Activated CD8-positive, alpha-beta memory T cell treated with anti-CD3 and anti-CD28 coated beads, Interleukin-2, amount 10 ng/mL, durations not matched to agents 7 days and 5 days (primary cell): ENCODE results near the gene ROBO4. TPM values are rescaled to one million over a fixed set of nuclear protein-coding genes. Genes with fewer than 3 reads are reported as not detected.
A peak's percentile ranks its signal among the peaks of the same experiment; 100 is the strongest.

ENCODE experiments used
- ATAC-seq: fragments of 150-1000 bp; cut with Tn5 transposase; one replicate; pipeline ENCODE4 v1.10.0; 2021; ENCODE audit warnings: moderate library complexity
- CTCF ChIA-PET: fragments of 350-600 bp; sonication (Branson Sonifier 250); formaldehyde crosslinking; loops from one replicate; lab custom pipeline; 2021; ENCODE audit warnings: antibody characterized with exemption; lab: Charles Lee
- DNase-seq: peaks from one replicate; pipeline ENCODE4 v3.0.0-alpha.2; 2020
- H3K27ac Mint-ChIP-seq: one replicate; pipeline ENCODE4 v1.8.0; 2021; ENCODE audit warnings: mild to moderate bottlenecking, mixed read lengths
- H3K27me3 Mint-ChIP-seq: one replicate; pipeline ENCODE4 v1.8.0; 2021; ENCODE audit warnings: mixed read lengths
- H3K36me3 Mint-ChIP-seq: one replicate; pipeline ENCODE4 v1.8.0; 2021; ENCODE audit warnings: mild to moderate bottlenecking, mixed read lengths
- H3K4me1 Mint-ChIP-seq: one replicate; pipeline ENCODE4 v1.8.0; 2021; ENCODE audit warnings: mixed read lengths
- H3K4me3 Mint-ChIP-seq: one replicate; pipeline ENCODE4 v1.8.0; 2021; ENCODE audit warnings: mild to moderate bottlenecking, moderate library complexity, mixed read lengths
- H3K9me3 Mint-ChIP-seq: one replicate; pipeline ENCODE4 v1.8.0; 2022; ENCODE audit warnings: low read depth, mixed read lengths
- total RNA-seq, 2 experiments: library from RNA; stranded (reverse); gene quantifications; one replicate each; pipeline ENCODE4 v1.2.3, GENCODE V29; 2021

The ROBO4 gene
- total RNA-seq, 2 experiments from 2014 or later = not detected

GRCh38 chr11:124891373-124891861 lies 6.2 kb downstream of the ROBO4 start:
- Mint-ChIP-seq H3K9me3 (no peaks in the 10 kb centered on the region), H3K4me1 (no peaks in the 10 kb centered on the region), H3K27me3 (peaks cover 15% of the 10 kb centered on the region), H3K27ac (no peak overlapping the region), H3K36me3 (no peaks in the 10 kb centered on the region), H3K4me3 (no peak overlapping the region)
- peak; percentile 34 for DNase-seq
- CTCF ChIA-PET = interaction anchor here (1.1 to 1.5 kb wide), 2 partner anchors 15 kb away, joined by 3 to 7 read pairs; no protein-coding TSS in a partner anchor
- ATAC-seq = no peak

DNA sequence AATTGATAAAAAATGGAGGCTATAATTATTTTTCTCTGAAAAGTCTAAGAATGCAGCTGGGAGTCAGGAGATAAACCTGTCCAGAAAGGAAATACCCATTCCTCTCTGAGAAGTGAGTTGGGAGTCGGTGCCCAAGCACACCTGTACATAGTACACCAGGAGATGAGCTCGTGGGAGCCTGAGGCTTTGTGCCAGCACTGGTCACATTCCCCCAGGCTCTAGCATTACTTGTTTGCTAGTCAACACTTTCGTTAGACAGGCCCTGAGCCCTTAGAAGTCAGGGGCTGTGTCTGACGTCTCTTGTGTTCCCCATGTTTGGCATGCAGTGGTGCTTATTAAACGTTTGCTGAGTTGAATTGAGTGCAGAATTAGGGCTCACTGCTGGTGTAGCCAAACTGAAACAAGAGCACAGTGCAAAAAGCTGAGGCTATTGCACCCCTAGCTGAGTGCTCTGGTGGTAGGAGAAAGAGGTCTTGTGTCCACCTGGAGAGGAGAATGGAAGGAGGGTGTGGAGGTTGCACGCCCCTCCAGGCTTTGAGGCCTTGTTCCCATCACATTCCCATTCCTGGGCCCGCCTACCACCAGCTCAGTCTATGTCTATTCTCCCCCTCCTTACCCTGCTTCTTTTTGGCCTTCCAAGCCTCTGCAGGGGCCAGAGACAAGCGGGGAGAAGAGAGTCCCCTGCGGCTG lies 6.8 kb downstream of the ROBO4 start:
- DNase-seq (peak; percentile 26), ATAC-seq (no peak)
- CTCF ChIA-PET = interaction anchor here (0.7 to 1.5 kb wide), 4 partner anchors 13 to 252 kb away, joined by 3 to 7 read pairs (median 3); partner anchors contain the start of gene HEPACAM
- no peak overlapping the region for H3K27ac Mint-ChIP-seq
- H3K9me3 Mint-ChIP-seq = no peaks in the 10 kb centered on the region
- no peaks in the 10 kb centered on the region for H3K4me1 Mint-ChIP-seq
- H3K4me3 Mint-ChIP-seq = no peak overlapping the region
- H3K36me3 Mint-ChIP-seq = no peaks in the 10 kb centered on the region
- H3K27me3 Mint-ChIP-seq = peaks cover 15% of the 10 kb centered on the region

GRCh38 chr11:124890151-124890550 lies 7.5 kb downstream of the ROBO4 start:
- no peaks in the 10 kb centered on the region for H3K4me1 Mint-ChIP-seq
- H3K4me3 Mint-ChIP-seq = no peak overlapping the region
- H3K27me3 Mint-ChIP-seq = peaks cover 19% of the 10 kb centered on the region
- CTCF ChIA-PET = interaction anchor here (0.7 to 1.5 kb wide), 3 partner anchors 14 to 253 kb away, joined by 3 to 7 read pairs (median 3); partner anchors contain the start of gene HEPACAM
- H3K36me3 Mint-ChIP-seq = no peaks in the 10 kb centered on the region
- H3K27ac Mint-ChIP-seq = no peak overlapping the region
- no peaks in the 10 kb centered on the region for H3K9me3 Mint-ChIP-seq
- ATAC-seq = no peak
- no peak for DNase-seq

DNA sequence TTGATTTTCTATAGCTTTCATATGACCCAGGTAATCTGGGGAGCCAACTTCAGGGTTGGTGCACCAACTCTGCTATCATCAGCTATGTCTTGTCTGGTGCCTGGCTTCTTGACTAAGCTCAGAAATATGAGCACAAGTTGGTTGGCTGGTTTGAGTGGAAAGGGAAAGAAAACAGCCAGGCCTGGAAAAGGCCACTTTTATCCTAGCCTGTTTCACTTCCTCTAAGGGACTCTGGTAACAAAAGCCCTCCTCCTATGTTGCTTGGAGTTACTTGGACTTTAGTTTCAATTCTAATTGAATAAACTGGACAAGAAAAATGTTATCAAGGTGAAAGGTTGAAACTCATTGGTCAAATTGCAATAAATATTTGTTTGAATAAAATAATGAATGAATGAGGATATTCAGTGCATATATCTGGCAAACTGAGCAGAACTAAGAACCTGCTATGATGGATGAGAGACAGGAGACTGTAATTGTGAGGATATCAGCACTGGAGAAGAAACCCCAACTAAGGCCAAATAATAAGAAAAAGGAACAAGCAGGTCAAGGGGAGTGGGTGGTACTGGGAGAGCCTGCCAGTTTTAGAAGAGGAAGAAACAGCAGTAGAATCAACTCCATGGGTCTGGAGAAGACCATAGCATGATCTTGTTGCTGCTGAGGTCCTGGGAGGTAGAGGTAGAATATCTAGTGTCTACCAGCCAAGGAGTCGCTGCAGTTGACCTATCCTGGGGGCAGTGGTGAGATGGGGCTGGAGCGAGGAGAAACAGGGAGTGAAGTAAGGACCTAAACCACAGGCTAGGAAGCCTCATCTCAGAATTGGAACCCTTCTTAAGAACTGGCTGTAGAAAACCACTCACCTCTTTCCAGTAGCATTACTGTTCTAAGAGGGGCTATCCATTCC lies 8.2 kb downstream of the ROBO4 start:
- H3K9me3 Mint-ChIP-seq = no peaks in the 10 kb centered on the region
- H3K36me3 Mint-ChIP-seq = no peaks in the 10 kb centered on the region
- H3K27me3 Mint-ChIP-seq = peaks cover 19% of the 10 kb centered on the region
- no peak overlapping the region for H3K4me3 Mint-ChIP-seq
- CTCF ChIA-PET = interaction anchor here (0.7 to 1.5 kb wide), 3 partner anchors 13 to 254 kb away, joined by 3 to 7 read pairs (median 5); no protein-coding TSS in a partner anchor
- H3K4me1 Mint-ChIP-seq = no peaks in the 10 kb centered on the region
- DNase-seq (no peak), ATAC-seq (no peak)
- H3K27ac Mint-ChIP-seq = no peak overlapping the region

DNA sequence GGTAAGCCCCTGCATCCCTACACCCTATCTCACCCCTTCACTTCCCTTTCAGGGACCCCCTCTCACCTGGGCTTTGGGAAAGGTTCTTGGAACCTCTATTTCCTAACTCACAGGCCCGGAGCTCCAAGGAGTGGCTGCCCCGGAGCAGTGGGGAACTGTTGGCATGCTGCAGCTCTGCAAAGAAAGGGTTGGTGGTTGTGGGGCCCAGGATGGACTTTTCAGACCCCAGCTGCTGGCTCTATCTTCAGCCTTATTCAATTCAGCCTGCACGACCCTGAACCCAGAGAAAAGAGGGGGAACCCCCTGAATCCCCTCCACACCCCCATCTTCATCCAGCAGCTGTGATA lies 10.0 kb downstream of the ROBO4 start:
- H3K4me3 Mint-ChIP-seq = no peak overlapping the region
- DNase-seq (no peak), ATAC-seq (no peak)
- H3K27me3 Mint-ChIP-seq = peaks cover 13% of the 10 kb centered on the region
- CTCF ChIA-PET = no interaction called here
- no peaks in the 10 kb centered on the region for H3K36me3 Mint-ChIP-seq
- no peaks in the 10 kb centered on the region for H3K9me3 Mint-ChIP-seq
- H3K4me1 Mint-ChIP-seq = no peaks in the 10 kb centered on the region
- no peak overlapping the region for H3K27ac Mint-ChIP-seq

GRCh38 chr11:124886978-124887666 lies 10.5 kb downstream of the ROBO4 start:
- no peaks in the 10 kb centered on the region for H3K36me3 Mint-ChIP-seq
- CTCF ChIA-PET = no interaction called here
- ATAC-seq (no peak), DNase-seq (no peak)
- peaks cover 13% of the 10 kb centered on the region for H3K27me3 Mint-ChIP-seq
- no peak overlapping the region for H3K4me3 Mint-ChIP-seq
- H3K27ac Mint-ChIP-seq = no peak overlapping the region
- no peaks in the 10 kb centered on the region for H3K4me1 Mint-ChIP-seq
- no peaks in the 10 kb centered on the region for H3K9me3 Mint-ChIP-seq

DNA sequence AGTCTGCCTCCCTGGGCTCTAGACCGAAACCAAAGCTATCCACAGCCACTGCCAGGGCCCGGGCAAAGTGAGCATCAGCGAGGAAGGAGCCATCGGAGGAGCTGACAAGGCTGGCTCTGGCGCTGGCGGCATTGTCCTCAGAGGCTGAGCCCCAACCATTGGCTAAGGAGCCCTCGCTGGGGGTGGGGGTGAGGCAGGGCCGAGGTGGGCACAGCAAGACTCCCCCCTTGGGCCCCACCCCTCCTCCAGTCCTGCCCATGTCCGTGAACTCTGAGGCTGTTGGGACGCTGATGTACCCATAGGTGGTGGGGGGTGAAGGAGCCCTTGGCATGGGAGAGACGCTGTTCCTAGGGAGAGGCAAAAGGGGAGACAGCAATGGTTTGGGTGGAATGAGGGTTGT lies 11.2 kb downstream of the ROBO4 start:
- Mint-ChIP-seq H3K9me3 (no peaks in the 10 kb centered on the region), H3K36me3 (no peaks in the 10 kb centered on the region), H3K27me3 (peaks cover 13% of the 10 kb centered on the region), H3K4me3 (no peak overlapping the region), H3K27ac (no peak overlapping the region), H3K4me1 (no peaks in the 10 kb centered on the region)
- DNase-seq = no peak
- no peak for ATAC-seq
- CTCF ChIA-PET = no interaction called here

- DNase-seq = no peak
- no peaks in the 10 kb centered on the region for H3K36me3 Mint-ChIP-seq
- H3K27me3 Mint-ChIP-seq = peaks cover 11% of the 10 kb centered on the region
- CTCF ChIA-PET = interaction anchor here (1.2 kb wide), 1 partner anchor 9 kb away, joined by 3 read pairs; no protein-coding TSS in a partner anchor
- no peak for ATAC-seq
- no peaks in the 10 kb centered on the region for H3K4me1 Mint-ChIP-seq
- no peaks in the 10 kb centered on the region for H3K9me3 Mint-ChIP-seq
- no peak overlapping the region for H3K4me3 Mint-ChIP-seq
- no peak overlapping the region for H3K27ac Mint-ChIP-seq
Observed at GRCh38 chr11:124884869-124885479, 12.7 kb downstream of the ROBO4 start.

DNA sequence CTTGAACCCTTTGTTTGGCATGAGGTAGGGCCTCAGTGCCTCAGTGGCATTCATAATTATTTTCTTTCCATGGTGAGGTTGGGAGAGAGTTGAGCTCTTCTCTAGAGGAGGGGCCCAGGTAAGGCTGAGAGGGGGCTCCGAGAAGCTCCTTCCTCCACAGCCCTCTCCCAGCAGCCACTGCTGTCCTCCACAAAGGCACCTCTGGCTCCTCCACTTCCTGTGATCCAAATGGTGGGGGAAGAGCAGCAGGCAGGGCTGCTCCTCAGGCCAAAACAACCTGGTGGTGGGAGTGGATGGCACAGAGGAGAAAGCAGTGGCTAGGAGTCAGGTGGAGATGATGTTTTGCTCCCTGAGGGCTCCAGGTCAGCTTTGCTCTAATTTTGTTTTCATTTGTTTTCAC lies 13.3 kb downstream of the ROBO4 start:
- CTCF ChIA-PET = no interaction called here
- H3K4me1 Mint-ChIP-seq = no peaks in the 10 kb centered on the region
- H3K9me3 Mint-ChIP-seq = no peaks in the 10 kb centered on the region
- DNase-seq (no peak), ATAC-seq (no peak)
- no peak overlapping the region for H3K4me3 Mint-ChIP-seq
- H3K27ac Mint-ChIP-seq = no peak overlapping the region
- H3K27me3 Mint-ChIP-seq = peaks cover 8% of the 10 kb centered on the region
- H3K36me3 Mint-ChIP-seq = no peaks in the 10 kb centered on the region

DNA sequence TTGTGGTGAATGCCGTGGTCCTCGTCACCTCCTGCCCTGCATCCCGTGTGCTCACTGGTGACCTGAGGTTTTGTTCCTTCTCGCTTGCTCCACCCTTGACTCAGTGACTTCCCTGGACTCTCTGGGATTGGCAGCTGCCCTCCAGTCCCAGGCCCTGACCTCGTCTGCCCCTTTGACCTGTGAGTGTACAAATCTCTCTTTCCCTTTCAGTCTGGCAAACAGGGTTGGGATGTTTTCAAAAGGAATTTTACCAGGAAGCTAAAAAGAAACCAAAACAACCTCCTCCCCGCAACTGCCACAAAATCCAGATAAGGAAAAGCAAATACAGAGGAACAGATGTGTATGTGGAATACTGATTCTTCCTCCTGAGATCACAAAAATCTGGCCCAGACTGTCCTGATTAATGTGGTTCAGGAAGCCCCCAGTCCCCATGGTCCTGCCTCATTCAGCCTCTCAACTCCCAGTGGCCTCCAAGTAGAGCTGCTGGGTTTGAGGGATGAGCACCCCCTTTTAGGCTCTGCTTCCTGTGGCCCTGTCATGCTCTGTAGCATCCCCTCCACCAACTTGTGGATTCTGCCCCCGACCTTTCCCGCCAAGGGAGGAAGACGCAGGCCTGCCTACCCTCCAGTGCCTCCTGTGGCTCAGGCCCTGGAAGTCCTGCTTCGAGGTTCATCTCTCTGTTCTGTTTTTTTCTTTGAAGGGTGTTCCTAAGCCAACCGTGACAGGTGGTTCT lies 15.2 kb downstream of the ROBO4 start:
- DNase-seq (no peak), ATAC-seq (no peak)
- H3K9me3 Mint-ChIP-seq = no peaks in the 10 kb centered on the region
- peaks cover 3% of the 10 kb centered on the region for H3K4me1 Mint-ChIP-seq
- no peaks in the 10 kb centered on the region for H3K36me3 Mint-ChIP-seq
- H3K27me3 Mint-ChIP-seq = peaks cover 4% of the 10 kb centered on the region
- H3K4me3 Mint-ChIP-seq = no peak overlapping the region
- CTCF ChIA-PET = interaction anchor here (2.2 kb wide), 1 partner anchor 16 kb away, joined by 9 read pairs; the partner anchor contains the start of gene ROBO3
- H3K27ac Mint-ChIP-seq = no peak overlapping the region

- ATAC-seq (no peak), DNase-seq (no peak)
- H3K4me3 Mint-ChIP-seq = no peak overlapping the region
- no peaks in the 10 kb centered on the region for H3K36me3 Mint-ChIP-seq
- H3K9me3 Mint-ChIP-seq = no peaks in the 10 kb centered on the region
- CTCF ChIA-PET = interaction anchor here (0.7 kb wide), 1 partner anchor 47 kb away, joined by 3 read pairs; no protein-coding TSS in a partner anchor
- no peak overlapping the region for H3K27ac Mint-ChIP-seq
- peaks cover 12% of the 10 kb centered on the region for H3K4me1 Mint-ChIP-seq
- peaks cover 4% of the 10 kb centered on the region for H3K27me3 Mint-ChIP-seq
Observed at GRCh38 chr11:124880958-124881357, 16.7 kb downstream of the ROBO4 start.

GRCh38 chr11:124880290-124880611 lies 17.4 kb downstream of the ROBO4 start:
- Mint-ChIP-seq H3K27ac (no peak overlapping the region), H3K36me3 (no peaks in the 10 kb centered on the region), H3K4me1 (peaks cover 15% of the 10 kb centered on the region), H3K27me3 (peaks cover 5% of the 10 kb centered on the region), H3K9me3 (no peaks in the 10 kb centered on the region), H3K4me3 (no peak overlapping the region)
- DNase-seq (no peak), ATAC-seq (no peak)
- CTCF ChIA-PET = no interaction called here
